Fibroblast of the conjunctiva (primary cell): Measurements from ENCODE around the gene CLDN7.

Source experiments
- DNase-seq: peaks from one replicate; pipeline ENCODE4 v3.0.0-alpha.2; 2010; ENCODE audit warnings: low read depth

The CLDN7 gene, protein sequence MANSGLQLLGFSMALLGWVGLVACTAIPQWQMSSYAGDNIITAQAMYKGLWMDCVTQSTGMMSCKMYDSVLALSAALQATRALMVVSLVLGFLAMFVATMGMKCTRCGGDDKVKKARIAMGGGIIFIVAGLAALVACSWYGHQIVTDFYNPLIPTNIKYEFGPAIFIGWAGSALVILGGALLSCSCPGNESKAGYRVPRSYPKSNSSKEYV

DNA sequence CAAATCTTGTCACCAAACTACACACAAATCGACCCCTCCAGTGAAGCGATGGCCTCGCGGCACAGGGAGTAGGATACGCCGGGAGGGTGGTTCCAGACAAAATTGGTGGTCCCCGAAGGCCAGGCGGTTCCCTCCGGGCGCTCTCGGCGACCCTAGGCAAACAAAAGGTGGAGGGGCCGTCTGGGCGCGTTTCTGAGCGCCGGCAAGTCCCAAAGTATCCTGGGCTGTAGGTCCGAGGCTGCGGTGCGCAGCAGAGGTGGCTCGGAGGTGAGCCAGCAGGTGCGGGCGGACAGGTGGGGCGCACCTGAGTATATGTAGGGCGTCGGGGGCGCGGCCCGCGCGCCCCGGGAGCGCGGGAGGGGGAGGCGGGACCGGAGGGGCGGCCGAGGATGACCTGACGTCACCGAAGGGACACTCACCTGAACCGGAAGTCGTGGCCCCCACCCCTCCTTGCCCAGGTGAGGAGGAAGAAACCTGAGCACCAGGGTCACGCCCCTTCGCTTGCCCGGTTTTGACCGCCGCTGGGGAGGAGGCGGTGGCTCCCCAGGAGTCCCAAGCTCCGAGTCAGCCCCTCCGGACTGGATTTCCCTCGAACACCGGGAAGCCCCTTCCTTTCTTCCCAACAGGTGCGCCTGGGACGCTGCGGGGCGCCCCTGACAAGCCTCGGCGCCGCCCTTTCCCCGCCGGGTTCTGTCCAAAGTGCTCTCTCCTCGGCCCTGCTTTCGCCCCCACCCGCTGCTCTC lies at the start of gene CLDN7:
Gene CLDN7 (minus strand): TSS at position 287 of the 743 bp plus-strand sequence. CDS start 435 bp downstream, outside the sequence.
- no peak for DNase-seq

DNA sequence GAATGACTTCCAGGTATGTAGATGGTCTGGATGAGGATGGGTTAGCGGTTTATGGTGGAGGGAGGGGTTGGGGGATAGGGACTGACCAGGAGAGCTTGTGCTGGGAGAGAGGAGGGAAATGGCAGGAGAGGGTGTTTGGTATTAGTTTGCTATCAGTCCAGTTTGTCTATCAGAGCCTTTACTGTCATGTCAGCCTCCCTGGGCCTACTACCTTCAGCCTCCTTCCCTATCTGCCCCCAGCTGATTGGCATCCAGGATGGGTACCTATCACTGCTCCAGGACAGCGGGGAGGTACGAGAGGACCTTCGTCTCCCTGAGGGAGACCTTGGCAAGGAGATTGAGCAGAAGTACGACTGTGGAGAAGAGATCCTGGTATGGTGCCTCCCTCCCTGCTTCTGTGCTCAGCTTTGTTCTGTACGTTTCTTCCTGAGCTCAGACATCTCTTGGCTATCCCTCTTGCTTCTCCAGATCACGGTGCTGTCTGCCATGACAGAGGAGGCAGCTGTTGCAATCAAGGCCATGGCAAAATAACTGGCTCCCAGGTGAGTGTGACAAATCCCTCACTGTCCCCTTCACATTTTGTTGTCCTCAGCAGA lies 48.9 kb upstream of the CLDN7 start:
- no peak for DNase-seq

DNA sequence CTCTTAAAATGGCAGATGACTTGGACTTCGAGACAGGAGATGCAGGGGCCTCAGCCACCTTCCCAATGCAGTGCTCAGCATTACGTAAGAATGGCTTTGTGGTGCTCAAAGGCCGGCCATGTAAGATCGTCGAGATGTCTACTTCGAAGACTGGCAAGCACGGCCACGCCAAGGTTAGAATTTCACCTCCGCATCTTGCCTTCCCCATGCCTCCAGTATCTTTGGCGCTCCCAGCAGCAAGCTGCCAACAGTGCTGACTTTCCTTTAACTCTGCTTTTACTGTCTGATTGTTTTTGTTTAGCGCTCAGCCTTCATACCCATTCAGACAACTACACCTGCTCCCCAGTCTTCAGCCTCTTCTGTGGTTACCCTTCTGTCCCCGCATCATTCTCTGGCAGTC lies 47.4 kb upstream of the CLDN7 start:
- no peak for DNase-seq

DNA sequence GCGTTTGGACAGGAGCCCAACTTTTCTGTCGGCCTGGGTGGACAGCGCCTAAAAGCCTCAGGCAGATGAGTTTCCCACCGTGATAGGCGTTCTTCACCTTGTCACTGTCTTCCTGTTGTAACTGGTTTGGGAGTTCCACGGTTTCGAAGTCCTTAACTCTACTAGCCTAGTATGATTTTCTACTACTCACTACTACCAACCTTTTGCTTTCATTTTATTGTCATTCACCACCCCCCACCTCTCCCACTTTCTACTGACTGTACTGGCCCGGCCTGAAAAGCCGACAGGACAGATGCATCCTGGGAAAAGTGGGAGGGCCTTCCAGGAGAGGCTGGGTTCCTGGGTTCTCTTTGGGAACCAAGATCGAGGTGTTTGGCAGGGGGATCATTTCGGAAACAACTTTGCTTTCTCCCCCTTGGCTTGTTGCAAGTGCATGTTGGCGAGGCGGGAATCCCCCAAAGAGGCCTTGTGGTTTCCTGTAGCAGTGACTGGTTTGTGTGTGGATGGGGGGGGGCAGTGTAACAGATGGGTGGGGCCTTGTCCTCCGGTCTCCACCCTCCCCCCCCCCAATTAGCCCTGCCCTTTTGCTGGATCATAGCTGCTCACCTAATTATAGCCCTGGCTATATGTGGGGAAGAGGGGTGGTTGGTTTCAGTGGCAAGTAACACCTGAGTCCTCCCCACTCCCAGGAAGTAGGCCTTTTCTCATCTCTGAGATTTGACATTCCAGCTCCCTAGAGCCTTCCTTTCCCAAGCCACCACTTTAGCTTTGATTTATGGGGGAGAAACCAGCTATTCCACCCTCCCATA lies 46.6 kb upstream of the CLDN7 start:
- peak; percentile 54 for DNase-seq

DNA sequence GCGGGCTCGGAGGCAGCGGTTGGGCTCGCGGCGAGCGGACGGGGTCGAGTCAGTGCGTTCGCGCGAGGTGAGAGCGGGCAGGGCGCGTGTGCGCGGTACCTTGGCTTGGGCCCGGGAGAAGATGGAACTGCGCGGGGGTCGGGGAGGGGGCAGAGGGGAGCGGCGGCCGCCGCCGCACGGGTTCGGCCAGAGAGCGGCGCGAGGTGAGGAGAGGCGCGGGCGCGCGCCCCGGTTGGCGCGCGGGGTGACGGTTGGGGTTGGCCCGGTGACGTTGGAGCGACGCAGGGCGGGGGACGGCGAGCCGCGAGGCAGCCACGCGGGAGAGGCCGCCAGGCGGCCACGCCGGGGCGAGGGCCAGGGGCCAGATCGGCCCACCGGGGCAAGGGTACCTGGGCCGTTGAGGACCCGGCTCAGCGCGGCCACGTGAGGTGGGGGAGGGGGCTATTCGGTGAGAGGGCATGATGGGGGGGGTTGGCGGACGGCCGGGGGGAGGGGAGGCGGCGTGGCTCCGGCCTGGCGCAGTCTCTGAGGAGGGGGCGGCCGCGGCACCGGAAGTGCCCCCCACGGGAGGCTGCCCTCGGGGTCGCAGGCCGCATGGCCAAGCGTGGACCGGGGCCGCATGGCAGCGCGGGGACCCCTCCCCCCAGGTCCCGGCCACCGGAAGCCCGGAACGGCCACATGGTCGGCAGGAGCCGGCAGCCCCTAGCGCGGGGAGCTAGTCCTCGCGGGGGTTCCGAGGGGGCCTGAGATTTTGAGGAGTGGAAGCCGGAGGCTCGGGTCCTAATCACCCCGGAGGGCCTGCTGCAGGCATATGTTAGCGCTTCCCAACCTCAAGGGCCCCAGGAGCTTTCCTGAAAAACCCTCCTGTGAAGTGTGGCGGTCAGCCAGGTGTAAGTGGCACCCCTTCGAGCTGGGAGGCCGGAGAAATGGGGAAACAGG lies 45.7 kb upstream of the CLDN7 start:
- DNase-seq, result no peak

DNA sequence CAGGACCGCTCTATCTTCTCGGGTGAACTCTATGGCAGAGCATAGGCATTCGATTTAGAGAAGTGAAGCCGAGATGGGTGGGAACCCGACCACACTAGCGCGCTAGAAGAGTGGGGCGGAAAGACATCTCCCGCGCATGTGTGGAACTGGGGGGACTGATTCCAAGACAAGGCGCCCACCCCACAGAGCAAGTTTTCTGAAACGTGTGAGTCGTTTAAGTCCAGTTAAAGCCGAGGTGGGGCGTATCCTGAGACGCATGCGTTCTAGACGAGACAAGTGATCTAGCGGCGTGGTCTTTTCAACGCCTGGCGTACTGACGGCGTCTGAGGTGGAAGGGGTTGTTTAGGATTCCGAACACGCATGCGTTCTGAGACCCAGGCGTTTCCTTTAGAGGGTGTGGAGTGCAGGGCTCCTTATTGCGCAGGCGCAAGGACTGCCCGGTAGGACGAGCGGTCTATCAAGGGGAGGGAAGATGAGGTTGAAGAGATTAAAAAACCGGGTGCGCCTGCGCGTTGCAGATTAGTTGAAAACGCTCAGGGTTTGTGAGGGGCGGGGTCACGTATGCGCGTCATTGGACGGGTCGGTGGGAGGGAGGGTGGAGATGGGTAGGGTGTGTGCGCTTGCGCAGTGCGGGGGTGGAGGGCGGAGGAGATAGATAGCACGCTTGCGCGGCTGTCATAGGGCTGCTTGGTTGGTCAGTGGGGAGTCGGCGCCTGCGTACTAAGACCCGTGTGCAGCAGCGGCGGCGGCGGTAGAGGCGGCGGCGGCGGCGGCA lies 44.8 kb upstream of the CLDN7 start, which contains the start of gene EIF5A:
Gene EIF5A (plus strand): TSS at position 718 of the 775 bp plus-strand sequence. CDS start 2,008 bp downstream, outside the sequence.
- DNase-seq, result peak; percentile 100

DNA sequence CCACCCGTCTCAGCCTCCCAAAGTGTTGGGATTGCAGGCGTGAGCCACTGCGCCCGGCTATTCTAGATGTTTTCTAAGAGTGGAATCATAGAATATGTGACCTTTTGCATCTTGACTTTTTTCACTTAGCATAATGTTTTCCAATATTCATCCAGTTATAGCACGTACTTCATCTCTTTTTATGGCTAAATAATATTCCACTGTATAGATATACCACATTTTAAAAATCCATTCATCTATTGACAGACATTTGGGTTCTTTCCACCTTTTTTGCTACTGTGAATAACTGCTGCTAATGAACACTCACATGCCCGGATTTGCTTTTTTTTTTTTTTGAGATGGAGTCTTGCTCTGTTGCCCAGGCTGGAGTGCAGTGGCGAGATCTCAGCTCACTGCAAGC lies 41.9 kb upstream of the CLDN7 start:
- no peak for DNase-seq

DNA sequence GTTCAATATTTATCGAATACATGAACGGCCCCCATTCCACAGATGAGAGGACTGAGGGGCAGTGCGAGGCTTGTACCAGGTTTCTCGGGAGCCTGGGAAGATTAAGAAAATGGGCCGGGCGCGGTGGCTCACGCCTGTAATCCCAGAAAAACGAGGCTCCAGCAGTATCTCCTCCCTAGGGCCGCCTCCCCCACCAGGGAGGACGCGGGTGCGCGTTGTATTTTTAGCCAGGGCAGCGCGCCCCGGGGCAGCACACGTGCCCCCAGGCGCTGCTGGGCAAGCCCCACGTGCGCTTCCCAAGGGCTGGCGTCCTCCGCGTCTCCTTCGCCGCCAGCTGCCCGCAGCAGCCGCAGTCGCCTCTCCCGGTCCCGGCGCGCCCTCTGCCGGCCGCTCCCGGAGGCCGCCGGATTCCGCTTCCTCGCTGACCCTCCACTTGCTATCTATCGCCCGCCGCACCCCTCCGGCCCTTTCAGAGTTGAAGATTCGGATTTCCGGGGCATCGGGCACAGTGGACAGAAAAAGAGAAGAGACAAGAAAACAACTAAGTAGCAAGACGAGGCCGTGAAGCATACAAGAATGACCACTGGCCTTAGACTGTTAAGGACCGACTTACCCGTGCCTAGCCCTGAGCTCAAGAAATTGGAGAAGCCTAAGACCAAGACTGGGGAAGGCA lies 34.0 kb upstream of the CLDN7 start:
- peak; percentile 54 for DNase-seq

DNA sequence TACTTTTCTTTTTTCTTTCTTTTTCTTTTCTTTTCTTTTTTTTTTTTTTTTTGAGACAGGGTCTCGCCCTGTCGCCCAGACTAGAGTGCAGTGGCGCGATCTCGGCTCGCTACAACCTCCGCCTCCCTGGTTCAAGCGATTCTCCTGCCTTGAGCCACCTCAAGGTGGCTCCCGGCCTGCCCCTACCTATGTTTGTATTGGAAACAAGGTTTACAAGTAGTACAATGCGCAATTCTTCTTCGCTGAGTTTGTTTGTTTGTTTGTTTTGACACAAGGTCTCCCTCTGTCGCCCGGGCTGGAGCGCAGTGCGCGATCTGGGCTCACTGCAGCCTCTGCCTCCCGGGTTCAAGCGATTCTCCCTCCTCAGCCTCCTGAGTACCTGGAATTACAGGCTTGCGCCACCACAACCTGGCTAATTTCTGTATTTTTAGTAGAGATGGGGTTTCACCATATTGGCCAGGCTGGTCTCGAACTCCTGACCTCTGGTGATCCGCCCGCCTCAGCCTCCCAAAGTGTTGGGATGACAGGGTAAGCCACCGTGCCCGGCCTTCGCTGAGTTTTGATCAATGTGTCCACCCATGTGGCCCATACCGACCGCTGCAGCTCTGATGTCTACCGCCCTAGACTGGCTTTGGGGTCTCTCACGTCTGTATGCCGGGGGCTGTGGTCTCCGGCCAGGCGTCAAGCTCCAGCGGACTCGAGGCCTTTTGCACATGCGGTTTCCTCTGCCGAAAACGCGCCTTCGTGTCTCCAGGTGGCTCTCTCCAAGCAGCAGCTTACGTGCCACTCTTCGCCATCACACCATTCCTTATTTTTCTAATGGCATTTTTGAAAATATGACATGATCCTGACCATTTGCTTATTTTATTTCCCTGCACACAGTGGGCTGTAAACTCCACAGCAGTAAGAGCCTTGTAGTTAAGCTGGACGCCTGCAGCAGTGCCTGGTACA lies 33.2 kb upstream of the CLDN7 start:
- no peak for DNase-seq

DNA sequence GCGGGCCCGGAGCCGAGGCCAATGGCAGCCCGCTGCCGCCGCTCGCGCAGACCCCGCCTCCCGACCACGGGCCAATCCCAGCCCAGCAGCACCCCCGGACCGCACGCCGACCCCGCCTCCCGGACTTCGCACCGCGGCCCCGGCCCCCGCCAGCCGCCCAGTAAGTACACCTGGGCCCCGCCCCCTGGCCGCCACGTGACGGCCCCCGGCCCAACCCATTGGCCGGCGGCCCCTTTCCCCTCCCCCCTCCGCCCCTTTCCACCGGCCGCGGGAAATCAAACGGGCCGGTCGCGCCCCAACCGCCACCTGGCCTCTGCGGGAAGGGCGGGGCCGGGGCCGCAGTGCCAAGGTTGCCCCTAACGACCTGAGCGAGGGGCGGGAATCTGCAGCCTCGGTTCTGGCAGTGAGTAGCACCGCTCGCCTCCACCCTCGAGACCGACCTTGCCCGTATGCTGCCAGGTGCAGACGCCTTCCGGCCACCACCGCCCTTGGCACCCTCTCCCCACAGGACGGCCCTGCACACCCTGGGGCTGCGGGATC lies 32.4 kb upstream of the CLDN7 start, which contains the start of gene YBX2:
Gene YBX2 (minus strand): TSS at position 26 of the 540 bp plus-strand sequence. CDS start 139 bp downstream, outside the sequence.
- no peak for DNase-seq

DNA sequence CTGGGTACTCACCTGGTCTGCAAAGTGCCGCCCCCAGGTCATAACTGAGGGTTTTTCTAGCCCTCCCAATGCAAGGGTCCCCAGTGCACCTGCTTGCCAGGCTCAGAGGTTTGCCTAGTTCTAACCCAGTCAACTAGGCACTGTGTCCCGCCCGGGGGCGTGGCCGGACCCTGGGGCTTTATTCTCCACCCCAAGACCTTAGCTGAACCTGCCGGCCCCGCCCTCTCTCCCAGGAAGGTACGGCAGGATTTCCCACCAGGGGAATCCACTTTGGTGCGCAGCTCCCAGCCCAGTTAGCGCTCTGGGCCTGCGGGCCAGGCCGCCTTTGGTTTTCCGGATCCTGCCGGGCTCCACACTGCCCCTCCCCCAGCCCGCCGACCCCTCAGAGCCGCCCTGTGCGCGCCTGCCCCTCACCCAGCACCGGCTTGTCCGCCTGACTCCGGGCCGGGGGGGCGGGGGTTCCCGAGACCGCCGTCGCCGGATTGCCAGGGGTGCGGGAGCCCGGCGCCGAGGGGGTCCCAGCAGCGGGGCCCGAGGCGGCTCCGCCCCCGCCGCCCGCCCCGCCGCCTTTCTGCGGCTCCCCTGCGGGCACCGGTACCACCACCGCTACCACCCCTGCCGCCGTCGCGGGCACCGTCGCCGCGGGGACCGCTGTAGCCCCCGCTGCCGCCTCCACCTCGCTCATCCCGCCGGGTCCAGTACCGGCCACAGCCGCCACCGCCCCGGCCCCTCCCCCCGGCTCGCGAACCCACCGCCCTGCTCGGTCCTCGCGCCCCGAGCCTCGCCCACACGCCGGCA lies 31.7 kb upstream of the CLDN7 start:
- no peak for DNase-seq

DNA sequence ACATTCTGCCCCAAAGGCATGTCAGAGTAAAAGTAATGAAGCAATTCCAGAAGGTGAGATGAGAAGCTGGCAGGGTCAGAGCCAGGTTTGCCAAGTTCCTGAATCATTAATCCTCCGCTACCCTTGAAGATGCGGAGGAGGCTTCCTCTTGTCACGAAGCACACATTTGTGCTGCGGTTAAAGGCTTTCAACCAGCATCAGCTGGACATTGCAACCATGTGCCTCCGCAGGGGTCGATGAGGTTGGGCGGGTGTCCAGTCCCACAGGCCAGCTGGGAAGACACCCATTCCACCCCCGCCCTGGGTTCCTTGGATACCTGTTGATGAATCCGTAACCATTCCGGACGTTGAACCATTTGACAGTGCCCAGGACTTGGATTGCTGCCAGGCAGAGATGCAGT lies 30.9 kb upstream of the CLDN7 start:
- DNase-seq, result no peak

DNA sequence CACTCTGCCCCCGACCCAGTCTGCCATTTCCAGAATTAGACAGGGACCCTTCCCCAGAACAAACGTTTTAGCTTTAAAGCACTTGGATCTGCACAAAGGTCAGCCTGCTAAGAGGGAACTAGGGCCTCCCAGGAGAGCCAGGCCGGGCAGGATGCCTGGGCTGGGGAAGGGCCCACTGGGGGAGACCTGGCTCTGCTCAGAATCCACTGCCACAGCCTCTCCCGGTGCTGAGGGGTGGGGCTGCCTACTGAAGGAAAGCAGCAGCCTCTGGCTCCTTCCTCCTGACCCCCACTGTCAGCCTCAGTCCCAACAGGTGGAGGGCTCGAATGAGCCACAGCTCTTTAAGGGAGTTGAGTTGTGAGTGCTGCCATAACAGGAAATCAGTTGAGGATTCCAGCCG lies 30.5 kb upstream of the CLDN7 start:
- DNase-seq, result no peak

DNA sequence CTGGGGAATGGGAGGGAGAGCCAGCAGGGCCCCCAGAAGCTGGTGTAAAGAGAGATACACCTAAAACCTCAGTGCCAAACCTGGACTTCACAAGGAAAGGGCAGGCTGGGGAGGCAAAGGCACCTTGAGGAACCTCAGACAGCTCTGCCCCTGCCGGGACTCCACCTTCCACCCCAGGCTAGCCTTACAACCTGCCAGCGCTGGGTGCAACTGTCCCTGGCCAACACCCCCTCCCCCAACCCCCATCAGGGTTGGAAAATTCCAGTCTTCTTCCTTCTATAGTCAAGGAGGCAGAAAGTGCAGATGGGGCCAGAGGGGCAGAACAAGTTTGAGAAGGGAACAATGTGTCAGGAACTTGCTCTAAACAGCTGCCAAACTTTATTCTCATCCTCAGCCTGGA lies 29.9 kb upstream of the CLDN7 start:
- DNase-seq, result no peak

DNA sequence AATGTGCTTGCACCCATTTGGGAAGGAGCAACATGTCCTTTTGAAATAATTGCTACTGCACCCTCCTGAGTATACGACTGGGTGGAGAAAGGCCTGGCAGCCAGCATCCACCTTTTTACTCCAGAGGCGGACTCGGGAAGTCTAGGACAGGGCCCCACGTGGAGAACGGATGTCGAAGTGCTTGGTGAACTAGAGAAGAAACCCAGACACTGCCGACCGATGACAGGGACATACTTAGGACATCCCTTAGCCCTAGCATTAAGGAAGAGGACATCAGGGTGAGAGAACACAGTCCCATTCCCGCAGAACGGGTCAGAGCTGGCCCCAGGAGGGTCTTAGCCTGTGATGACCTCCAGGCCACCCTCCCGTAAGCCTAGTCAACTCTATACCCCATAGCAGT lies 28.4 kb upstream of the CLDN7 start:
- DNase-seq, result no peak

DNA sequence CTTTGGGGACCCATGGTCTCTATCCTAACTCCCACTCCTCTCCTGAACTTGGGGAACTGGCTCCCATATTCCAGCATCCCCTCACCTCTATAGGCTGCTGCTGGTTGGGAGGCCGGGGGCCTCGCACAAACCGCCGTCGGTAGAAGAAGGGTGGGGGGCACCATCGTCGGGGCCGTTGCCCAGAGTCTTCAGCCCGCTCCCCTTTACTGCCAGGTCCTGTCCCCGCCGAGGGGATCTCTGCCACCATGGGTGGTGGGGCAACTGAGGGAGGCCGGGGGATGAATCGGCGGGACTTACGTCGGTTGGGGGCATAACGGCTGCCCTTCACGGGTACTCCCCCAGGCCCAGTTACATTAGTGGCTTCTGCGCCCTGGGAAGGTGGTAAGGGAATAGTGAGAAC lies 27.9 kb upstream of the CLDN7 start:
- DNase-seq, result no peak

DNA sequence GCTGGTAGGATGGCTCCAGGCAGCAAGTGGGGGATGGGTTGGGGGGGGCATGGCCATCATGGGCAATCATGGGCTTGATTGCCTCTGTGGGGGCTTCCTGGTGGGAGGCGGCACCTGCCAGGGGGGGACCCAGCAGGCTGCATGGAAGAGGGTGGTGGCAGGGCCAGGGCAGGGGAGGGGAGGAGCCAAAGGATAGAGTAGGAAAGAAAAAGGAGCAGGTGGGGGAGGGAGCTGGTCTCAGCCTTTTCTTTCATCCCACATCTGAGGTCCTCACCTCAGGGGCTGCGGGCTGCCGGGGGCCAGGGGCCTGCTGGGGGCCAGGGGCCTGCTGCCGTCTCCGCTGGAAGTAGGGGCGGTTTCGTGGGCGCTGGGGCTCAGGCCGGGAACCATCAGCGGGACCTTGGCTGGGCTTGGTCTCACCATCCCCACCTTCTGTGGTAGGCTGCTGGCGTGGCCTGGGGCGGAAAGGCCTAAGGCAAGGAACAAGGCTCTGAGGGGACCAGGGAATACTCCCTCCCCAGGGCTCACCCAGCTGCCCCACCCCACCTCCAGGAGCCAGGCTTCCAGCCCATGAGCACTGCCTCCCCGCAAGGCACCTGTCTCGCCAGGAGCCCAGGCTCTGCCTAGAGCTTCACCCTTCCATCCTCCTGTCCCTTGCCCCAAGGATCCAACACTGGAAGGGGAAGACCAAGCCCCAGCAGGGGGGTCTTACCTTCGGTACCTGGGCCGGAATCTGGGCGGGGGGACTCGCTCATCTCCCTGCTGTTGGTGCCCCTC lies 27.2 kb upstream of the CLDN7 start:
- DNase-seq, result no peak
